C4-2B (cell line): ENCODE measurements around the gene RALGPS2.

Experiments used
- ZFX ChIP-seq: fragments of 450-650 bp; IDR thresholded peaks from 2 replicates; pipeline ENCODE4 v1.6.1; 2017
- TF ChIP-seq, protein P1 (sequence below): fragments of 450-650 bp; conservative IDR thresholded peaks from 2 replicates; pipeline ENCODE4 v1.5.1; 2017; ENCODE audit warnings: mild to moderate bottlenecking

DNA sequence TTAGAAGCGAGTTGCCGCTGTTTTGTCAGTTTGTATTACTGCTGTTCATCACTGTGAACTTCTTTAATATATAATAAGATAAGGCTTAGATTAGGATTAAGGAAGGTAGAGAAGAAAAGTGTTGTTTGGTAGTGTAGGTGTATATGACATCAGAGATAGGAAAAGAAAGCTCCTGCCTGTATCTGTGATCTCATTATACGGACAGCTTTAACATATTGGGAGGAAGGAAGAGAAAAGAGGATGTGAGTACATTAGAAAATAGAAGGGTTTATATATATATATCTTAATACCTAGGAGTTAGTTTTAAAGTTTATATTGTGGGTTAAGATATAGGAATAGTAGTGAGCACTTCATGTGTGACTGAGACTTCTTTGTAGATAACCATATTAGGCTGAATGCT, 71.0 kb downstream of the RALGPS2 start:
- TF ChIP-seq, protein P1, sequence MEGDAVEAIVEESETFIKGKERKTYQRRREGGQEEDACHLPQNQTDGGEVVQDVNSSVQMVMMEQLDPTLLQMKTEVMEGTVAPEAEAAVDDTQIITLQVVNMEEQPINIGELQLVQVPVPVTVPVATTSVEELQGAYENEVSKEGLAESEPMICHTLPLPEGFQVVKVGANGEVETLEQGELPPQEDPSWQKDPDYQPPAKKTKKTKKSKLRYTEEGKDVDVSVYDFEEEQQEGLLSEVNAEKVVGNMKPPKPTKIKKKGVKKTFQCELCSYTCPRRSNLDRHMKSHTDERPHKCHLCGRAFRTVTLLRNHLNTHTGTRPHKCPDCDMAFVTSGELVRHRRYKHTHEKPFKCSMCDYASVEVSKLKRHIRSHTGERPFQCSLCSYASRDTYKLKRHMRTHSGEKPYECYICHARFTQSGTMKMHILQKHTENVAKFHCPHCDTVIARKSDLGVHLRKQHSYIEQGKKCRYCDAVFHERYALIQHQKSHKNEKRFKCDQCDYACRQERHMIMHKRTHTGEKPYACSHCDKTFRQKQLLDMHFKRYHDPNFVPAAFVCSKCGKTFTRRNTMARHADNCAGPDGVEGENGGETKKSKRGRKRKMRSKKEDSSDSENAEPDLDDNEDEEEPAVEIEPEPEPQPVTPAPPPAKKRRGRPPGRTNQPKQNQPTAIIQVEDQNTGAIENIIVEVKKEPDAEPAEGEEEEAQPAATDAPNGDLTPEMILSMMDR, result no peak
- TF ChIP-seq ZFX, result no peak
